IPS-15b (cell line): Measurements from ENCODE around the gene ZBTB21.
"Not testable (repeated sequence)": the region's sequence is repeated elsewhere in the genome, so short reads cannot be mapped to it uniquely, and the experiment has no call there.

Experiments
- H3K27me3 ChIP-seq: one replicate; pipeline ENCODE4 v1.6.1; 2013; ENCODE audit warnings: low read length; ENCODE audit not compliant: control insufficient read depth, insufficient read depth
- H3K36me3 ChIP-seq: one replicate; pipeline ENCODE4 v1.6.1; 2013; ENCODE audit warnings: low read length; ENCODE audit not compliant: control insufficient read depth, insufficient read depth
- H3K4me1 ChIP-seq: one replicate; pipeline ENCODE4 v1.6.1; 2013; ENCODE audit warnings: mild to moderate bottlenecking, low read length; ENCODE audit not compliant: control insufficient read depth, insufficient read depth
- H3K4me3 ChIP-seq: one replicate; pipeline ENCODE4 v1.5.1; 2013; ENCODE audit warnings: low read depth, low read length
- H3K9ac ChIP-seq: one replicate; pipeline ENCODE4 v1.6.1; 2013; ENCODE audit warnings: low read depth, mild to moderate bottlenecking, low read length
- H3K9me3 ChIP-seq: one replicate; pipeline ENCODE4 v1.6.1; 2013; ENCODE audit warnings: mild to moderate bottlenecking, low read length; ENCODE audit not compliant: control insufficient read depth, insufficient read depth

ZBTB21 gene

GRCh38 chr21:42001781-42002180 lies 8.4 kb downstream of the ZBTB21 start:
- no peak overlapping the region for H3K4me3 ChIP-seq
- peaks cover 3% of the 10 kb centered on the region for H3K9me3 ChIP-seq
- H3K27me3 ChIP-seq, result no peaks in the 10 kb centered on the region
- no peak overlapping the region for H3K9ac ChIP-seq
- H3K36me3 ChIP-seq, result no peaks in the 10 kb centered on the region
- no peaks in the 10 kb centered on the region for H3K4me1 ChIP-seq

GRCh38 chr21:42000908-42001307 lies 9.3 kb downstream of the ZBTB21 start:
- no peak overlapping the region for H3K4me3 ChIP-seq
- H3K27me3 ChIP-seq, result no peaks in the 10 kb centered on the region
- no peak overlapping the region for H3K9ac ChIP-seq
- H3K9me3 ChIP-seq, result peaks cover 3% of the 10 kb centered on the region
- no peaks in the 10 kb centered on the region for H3K4me1 ChIP-seq
- peaks cover under 1% of the 10 kb centered on the region for H3K36me3 ChIP-seq

- Histone ChIP-seq H3K27me3 (no peaks in the 10 kb centered on the region), H3K4me1 (no peaks in the 10 kb centered on the region), H3K36me3 (peaks cover 8% of the 10 kb centered on the region), H3K9me3 (peaks cover 3% of the 10 kb centered on the region), H3K9ac (no peak overlapping the region), H3K4me3 (no peak overlapping the region)
Measured at GRCh38 chr21:41997657-41998056, 12.5 kb downstream of the ZBTB21 start.

- H3K9ac ChIP-seq, result no peak overlapping the region
- H3K4me3 ChIP-seq, result no peak overlapping the region
- peaks cover 16% of the 10 kb centered on the region for H3K36me3 ChIP-seq
- peaks cover 3% of the 10 kb centered on the region for H3K9me3 ChIP-seq
- no peaks in the 10 kb centered on the region for H3K27me3 ChIP-seq
- no peaks in the 10 kb centered on the region for H3K4me1 ChIP-seq
Measured at GRCh38 chr21:41995577-41995976, 14.6 kb downstream of the ZBTB21 start.

GRCh38 chr21:41994613-41995012 lies 15.5 kb downstream of the ZBTB21 start:
- H3K4me3 ChIP-seq, H3K4me1 ChIP-seq, H3K9ac ChIP-seq, H3K9me3 ChIP-seq, H3K27me3 ChIP-seq: not testable (repeated sequence)
- peaks cover 16% of the 10 kb centered on the region for H3K36me3 ChIP-seq

GRCh38 chr21:41993744-41994143 lies 16.4 kb downstream of the ZBTB21 start:
- H3K9me3 ChIP-seq, result peaks cover 3% of the 10 kb centered on the region
- peaks cover 16% of the 10 kb centered on the region for H3K36me3 ChIP-seq
- H3K4me1 ChIP-seq, result no peaks in the 10 kb centered on the region
- no peak overlapping the region for H3K9ac ChIP-seq
- H3K27me3 ChIP-seq, result no peaks in the 10 kb centered on the region
- no peak overlapping the region for H3K4me3 ChIP-seq

GRCh38 chr21:41992576-41992975 lies 17.6 kb downstream of the ZBTB21 start:
- Histone ChIP-seq H3K36me3 (peaks cover 16% of the 10 kb centered on the region), H3K9ac (no peak overlapping the region), H3K4me3 (no peak overlapping the region), H3K27me3 (no peaks in the 10 kb centered on the region), H3K9me3 (no peaks in the 10 kb centered on the region), H3K4me1 (no peaks in the 10 kb centered on the region)

GRCh38 chr21:41991659-41992058 lies 18.5 kb downstream of the ZBTB21 start:
- Histone ChIP-seq H3K9ac (no peak overlapping the region), H3K27me3 (no peaks in the 10 kb centered on the region), H3K4me3 (no peak overlapping the region), H3K4me1 (no peaks in the 10 kb centered on the region), H3K9me3 (no peaks in the 10 kb centered on the region), H3K36me3 (peaks cover 16% of the 10 kb centered on the region)

GRCh38 chr21:41989698-41990097 lies 20.5 kb downstream of the ZBTB21 start:
- H3K36me3 ChIP-seq, result peaks cover 12% of the 10 kb centered on the region
- H3K4me1 ChIP-seq, result no peaks in the 10 kb centered on the region
- no peak overlapping the region for H3K9ac ChIP-seq
- H3K9me3 ChIP-seq, result no peaks in the 10 kb centered on the region
- no peaks in the 10 kb centered on the region for H3K27me3 ChIP-seq
- no peak overlapping the region for H3K4me3 ChIP-seq

GRCh38 chr21:41987310-41987709 lies 22.9 kb downstream of the ZBTB21 start:
- H3K4me1 ChIP-seq, result no peaks in the 10 kb centered on the region
- no peaks in the 10 kb centered on the region for H3K27me3 ChIP-seq
- H3K9ac ChIP-seq, result no peak overlapping the region
- H3K4me3 ChIP-seq, result no peak overlapping the region
- peaks cover 5% of the 10 kb centered on the region for H3K36me3 ChIP-seq
- H3K9me3 ChIP-seq, result no peaks in the 10 kb centered on the region

- no peaks in the 10 kb centered on the region for H3K36me3 ChIP-seq
- H3K4me1 ChIP-seq, result no peaks in the 10 kb centered on the region
- H3K27me3 ChIP-seq, result no peaks in the 10 kb centered on the region
- no peaks in the 10 kb centered on the region for H3K9me3 ChIP-seq
- H3K9ac ChIP-seq, result no peak overlapping the region
- H3K4me3 ChIP-seq, result no peak overlapping the region
Measured at GRCh38 chr21:41985662-41986416, 24.3 kb downstream of the ZBTB21 start.

- no peak overlapping the region for H3K4me3 ChIP-seq
- peaks cover 7% of the 10 kb centered on the region for H3K9me3 ChIP-seq
- no peaks in the 10 kb centered on the region for H3K36me3 ChIP-seq
- H3K27me3 ChIP-seq, result no peaks in the 10 kb centered on the region
- no peaks in the 10 kb centered on the region for H3K4me1 ChIP-seq
- H3K9ac ChIP-seq, result no peak overlapping the region
Measured at GRCh38 chr21:41983229-41983628, 26.9 kb downstream of the ZBTB21 start.
